ENCODE measurements around the gene SLC9C2.

GRCh38 chr1:173488001-173488400 lies 114.9 kb downstream of the SLC9C2 start:
- TF ChIP-seq, protein P1, sequence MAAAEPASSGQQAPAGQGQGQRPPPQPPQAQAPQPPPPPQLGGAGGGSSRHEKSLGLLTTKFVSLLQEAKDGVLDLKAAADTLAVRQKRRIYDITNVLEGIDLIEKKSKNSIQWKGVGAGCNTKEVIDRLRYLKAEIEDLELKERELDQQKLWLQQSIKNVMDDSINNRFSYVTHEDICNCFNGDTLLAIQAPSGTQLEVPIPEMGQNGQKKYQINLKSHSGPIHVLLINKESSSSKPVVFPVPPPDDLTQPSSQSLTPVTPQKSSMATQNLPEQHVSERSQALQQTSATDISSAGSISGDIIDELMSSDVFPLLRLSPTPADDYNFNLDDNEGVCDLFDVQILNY (CRISPR knock-in tag; IDR thresholded peaks at IDR 0.05): no peak
- TF ChIP-seq HMGA2 (CRISPR knock-in tag; IDR thresholded peaks at IDR 0.05): no peak
- no peak for TF ChIP-seq IRF2 (CRISPR knock-in tag; IDR thresholded peaks at IDR 0.05; ENCODE audit: borderline replicate concordance, low read depth)
- TF ChIP-seq, protein P2, sequence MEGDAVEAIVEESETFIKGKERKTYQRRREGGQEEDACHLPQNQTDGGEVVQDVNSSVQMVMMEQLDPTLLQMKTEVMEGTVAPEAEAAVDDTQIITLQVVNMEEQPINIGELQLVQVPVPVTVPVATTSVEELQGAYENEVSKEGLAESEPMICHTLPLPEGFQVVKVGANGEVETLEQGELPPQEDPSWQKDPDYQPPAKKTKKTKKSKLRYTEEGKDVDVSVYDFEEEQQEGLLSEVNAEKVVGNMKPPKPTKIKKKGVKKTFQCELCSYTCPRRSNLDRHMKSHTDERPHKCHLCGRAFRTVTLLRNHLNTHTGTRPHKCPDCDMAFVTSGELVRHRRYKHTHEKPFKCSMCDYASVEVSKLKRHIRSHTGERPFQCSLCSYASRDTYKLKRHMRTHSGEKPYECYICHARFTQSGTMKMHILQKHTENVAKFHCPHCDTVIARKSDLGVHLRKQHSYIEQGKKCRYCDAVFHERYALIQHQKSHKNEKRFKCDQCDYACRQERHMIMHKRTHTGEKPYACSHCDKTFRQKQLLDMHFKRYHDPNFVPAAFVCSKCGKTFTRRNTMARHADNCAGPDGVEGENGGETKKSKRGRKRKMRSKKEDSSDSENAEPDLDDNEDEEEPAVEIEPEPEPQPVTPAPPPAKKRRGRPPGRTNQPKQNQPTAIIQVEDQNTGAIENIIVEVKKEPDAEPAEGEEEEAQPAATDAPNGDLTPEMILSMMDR (IDR thresholded peaks at IDR 0.05): no peak
- TF ChIP-seq, protein P3, sequence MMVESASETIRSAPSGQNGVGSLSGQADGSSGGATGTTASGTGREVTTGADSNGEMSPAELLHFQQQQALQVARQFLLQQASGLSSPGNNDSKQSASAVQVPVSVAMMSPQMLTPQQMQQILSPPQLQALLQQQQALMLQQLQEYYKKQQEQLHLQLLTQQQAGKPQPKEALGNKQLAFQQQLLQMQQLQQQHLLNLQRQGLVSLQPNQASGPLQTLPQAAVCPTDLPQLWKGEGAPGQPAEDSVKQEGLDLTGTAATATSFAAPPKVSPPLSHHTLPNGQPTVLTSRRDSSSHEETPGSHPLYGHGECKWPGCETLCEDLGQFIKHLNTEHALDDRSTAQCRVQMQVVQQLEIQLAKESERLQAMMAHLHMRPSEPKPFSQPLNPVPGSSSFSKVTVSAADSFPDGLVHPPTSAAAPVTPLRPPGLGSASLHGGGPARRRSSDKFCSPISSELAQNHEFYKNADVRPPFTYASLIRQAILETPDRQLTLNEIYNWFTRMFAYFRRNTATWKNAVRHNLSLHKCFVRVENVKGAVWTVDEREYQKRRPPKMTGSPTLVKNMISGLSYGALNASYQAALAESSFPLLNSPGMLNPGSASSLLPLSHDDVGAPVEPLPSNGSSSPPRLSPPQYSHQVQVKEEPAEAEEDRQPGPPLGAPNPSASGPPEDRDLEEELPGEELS (CRISPR knock-in tag; IDR thresholded peaks at IDR 0.05): no peak
- TF ChIP-seq ATF3 (CRISPR knock-in tag; conservative IDR thresholded peaks at IDR 0.05): no peak
- no peak for TF ChIP-seq CREM (CRISPR knock-in tag; IDR thresholded peaks at IDR 0.05)
- no peak for TF ChIP-seq ATF1 (CRISPR knock-in tag; IDR thresholded peaks at IDR 0.05)
- TF ChIP-seq ARID4B (CRISPR knock-in tag; IDR thresholded peaks at IDR 0.05; ENCODE audit: borderline replicate concordance): no peak
- no peak for TF ChIP-seq ELF4 (CRISPR knock-in tag; IDR thresholded peaks at IDR 0.05; ENCODE audit: low read depth)
- no peak for TF ChIP-seq ZNF232 (CRISPR knock-in tag; IDR thresholded peaks at IDR 0.05)
- TF ChIP-seq CREB1 (CRISPR knock-in tag; IDR thresholded peaks at IDR 0.05): no peak
- TF ChIP-seq, protein P4, sequence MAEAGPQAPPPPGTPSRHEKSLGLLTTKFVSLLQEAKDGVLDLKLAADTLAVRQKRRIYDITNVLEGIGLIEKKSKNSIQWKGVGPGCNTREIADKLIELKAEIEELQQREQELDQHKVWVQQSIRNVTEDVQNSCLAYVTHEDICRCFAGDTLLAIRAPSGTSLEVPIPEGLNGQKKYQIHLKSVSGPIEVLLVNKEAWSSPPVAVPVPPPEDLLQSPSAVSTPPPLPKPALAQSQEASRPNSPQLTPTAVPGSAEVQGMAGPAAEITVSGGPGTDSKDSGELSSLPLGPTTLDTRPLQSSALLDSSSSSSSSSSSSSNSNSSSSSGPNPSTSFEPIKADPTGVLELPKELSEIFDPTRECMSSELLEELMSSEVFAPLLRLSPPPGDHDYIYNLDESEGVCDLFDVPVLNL (CRISPR knock-in tag; IDR thresholded peaks at IDR 0.05; ENCODE audit: borderline replicate concordance, low read depth): no peak
